HepG2 (cell line): ENCODE data around the gene ATP13A5. TPM values are rescaled to one million over a fixed set of nuclear protein-coding genes. Genes with fewer than 3 reads are reported as not detected.

Experiments
- ATAC-seq: fragments of 200-7000 bp; cut with Tn5 transposase; 3 replicates; pipeline ENCODE4 v1.9.1; 2020; ENCODE audit warnings: mild to moderate bottlenecking, moderate library complexity
- Bru-seq: library from RNA; stranded (reverse); fragments of 400-500 nt; gene quantifications from one replicate; lab custom pipeline; 2021; lab: Mats Ljungman, UMichigan
- BruChase-seq, 2 experiments: library from RNA; stranded (reverse); fragments of 400-500 nt; gene quantifications; one replicate each; lab custom pipeline; 2021; lab: Mats Ljungman, UMichigan
- BruUV-seq: library from RNA; stranded (reverse); fragments of 400-500 nt; replicated peaks from 2 replicates; lab custom pipeline; 2021; lab: Mats Ljungman, UMichigan
- CTCF ChIA-PET: fragments of 300-600 bp; formaldehyde crosslinking; extraction: SDS; loops from one replicate; lab custom pipeline; 2021; ENCODE audit warnings: low total read pairs, inconsistent platforms, low intra/inter-chr PET ratio; lab: Yijun Ruan, JAX
- POLR2A ChIA-PET: fragments of 350-600 bp; sonication (Branson Sonifier 250); formaldehyde crosslinking; loops from one replicate; lab custom pipeline; 2020; ENCODE audit warnings: antibody characterized with exemption, inconsistent platforms; lab: Yijun Ruan, JAX
- DNase-seq: peaks from one replicate; pipeline ENCODE4 v3.0.0-alpha.2; 2015; ENCODE audit warnings: low spot score
- FAIRE-seq: peaks from 3 replicates; lab custom pipeline; 2011; peaks lifted over from hg19 to GRCh38; lab: Jason Lieb, UNC
- H2AFZ ChIP-seq: one replicate; pipeline ENCODE4 v1.6.1; 2011; ENCODE audit warnings: low read length, inconsistent platforms
- H3K27ac ChIP-seq: fragments of 300-600 bp; 3 replicates; pipeline ENCODE4 v1.8.0; 2011; ENCODE audit warnings: mixed run types, mild to moderate bottlenecking, mixed read lengths, low read length, inconsistent platforms; ENCODE audit not compliant: insufficient read depth; ENCODE audit errors: extremely low read length
- H3K27me3 ChIP-seq, 2 experiments: fragments of 200-600 bp in 1 of 2; 2 replicates in 1 of 2; 3 replicates in 1 of 2; pipeline versions ENCODE4 v1.6.0 to v1.8.0; 2011; ENCODE audit warnings: low read length in 2 of 2, mild to moderate bottlenecking in 2 of 2, moderate library complexity in 2 of 2, inconsistent platforms in 1 of 2; ENCODE audit not compliant: insufficient read depth in 2 of 2, control insufficient read depth in 1 of 2
- H3K36me3 ChIP-seq, 2 experiments: fragments of 200-600 bp in 1 of 2; replicated peaks in 1 of 2; 2 replicates in 1 of 2; 3 replicates in 1 of 2; pipeline versions ENCODE4 v1.5.1 to v1.8.0; 2011; ENCODE audit warnings: low read length in 2 of 2, inconsistent platforms in 1 of 2; ENCODE audit not compliant: insufficient read depth in 2 of 2, control insufficient read depth in 1 of 2
- H3K4me1 ChIP-seq: 2 replicates; pipeline ENCODE4 v1.5.1; 2012; ENCODE audit warnings: low read length, inconsistent platforms; ENCODE audit not compliant: insufficient read depth
- H3K4me2 ChIP-seq: 2 replicates; pipeline ENCODE4 v1.6.0; 2011; ENCODE audit warnings: low read depth, low read length, inconsistent platforms
- H3K4me3 ChIP-seq, 3 experiments: fragments of 200-600 bp in 1 of 3; sonication (generic), shearing (Covaris generic) in 1 of 3; replicated peaks in 1 of 3; 2 replicates each; pipeline ENCODE4 v1.5.1; 2011 to 2016; ENCODE audit warnings: low read length in 3 of 3, inconsistent platforms in 2 of 3, low read depth in 2 of 3, mild to moderate bottlenecking in 2 of 3, control low read depth in 1 of 3, mixed read lengths in 1 of 3; ENCODE audit not compliant: insufficient read depth in 1 of 3
- H3K79me2 ChIP-seq: one replicate; pipeline ENCODE4 v1.6.1; 2011; ENCODE audit warnings: low read length, inconsistent platforms; ENCODE audit not compliant: insufficient read depth
- H3K9ac ChIP-seq: 2 replicates; pipeline ENCODE4 v1.6.0; 2011; ENCODE audit warnings: mild to moderate bottlenecking, low read depth, low read length, inconsistent platforms; ENCODE audit not compliant: insufficient read depth
- H3K9me3 ChIP-seq: 2 replicates; pipeline ENCODE4 v1.5.1; 2012; ENCODE audit warnings: mild to moderate bottlenecking, low read length
- H4K20me1 ChIP-seq: 2 replicates; pipeline ENCODE4 v1.6.0; 2011; ENCODE audit warnings: inconsistent platforms, mild to moderate bottlenecking, low read length, moderate library complexity; ENCODE audit not compliant: insufficient read depth
- DZIP1 ChIP-seq: sonication (generic); formaldehyde crosslinking; IDR thresholded peaks from 2 replicates; pipeline ENCODE4 v1.5.0; 2020; ENCODE audit warnings: mild to moderate bottlenecking, missing genetic modification reagents
- NFATC3 ChIP-seq: sonication (generic); formaldehyde crosslinking; IDR thresholded peaks from 2 replicates; pipeline ENCODE4 v1.5.1; 2020; ENCODE audit warnings: mild to moderate bottlenecking, missing genetic modification reagents
- PLRG1 ChIP-seq: fragments of 450-650 bp; conservative IDR thresholded peaks from 2 replicates; pipeline ENCODE4 v1.6.1; 2016
- RERE ChIP-seq: IDR thresholded peaks from 2 replicates; pipeline ENCODE4 v1.6.1; 2016; ENCODE audit warnings: low read depth, missing genetic modification reagents, missing compliant biosample characterization
- ZNF34 ChIP-seq: sonication (generic); formaldehyde crosslinking; IDR thresholded peaks from 2 replicates; pipeline ENCODE4 v1.4.0; 2020; ENCODE audit warnings: mild to moderate bottlenecking, missing genetic modification reagents, borderline replicate concordance
- ZNF354B ChIP-seq: sonication (generic); formaldehyde crosslinking; IDR thresholded peaks from 2 replicates; pipeline ENCODE4 v1.8.0; 2022; ENCODE audit warnings: mild to moderate bottlenecking, missing genetic modification reagents
- ZNF597 ChIP-seq: sonication (generic); formaldehyde crosslinking; IDR thresholded peaks from 2 replicates; pipeline ENCODE4 v1.5.0; 2020; ENCODE audit warnings: missing genetic modification reagents
- ZNF678 ChIP-seq: sonication (generic); formaldehyde crosslinking; IDR thresholded peaks from 2 replicates; pipeline ENCODE4 v1.4.0; 2020; ENCODE audit warnings: mild to moderate bottlenecking, missing genetic modification reagents
- ZNF773 ChIP-seq: sonication (generic); formaldehyde crosslinking; IDR thresholded peaks from 2 replicates; pipeline ENCODE4 v1.4.0; 2020; ENCODE audit warnings: missing genetic modification reagents, borderline replicate concordance
- ZNF788 ChIP-seq: sonication (generic); formaldehyde crosslinking; IDR thresholded peaks from 2 replicates; pipeline ENCODE4 v1.5.0; 2020; ENCODE audit warnings: mild to moderate bottlenecking, missing genetic modification reagents, borderline replicate concordance
- ZSCAN22 ChIP-seq: sonication (generic); formaldehyde crosslinking; IDR thresholded peaks from 2 replicates; pipeline ENCODE4 v1.4.0; 2020; ENCODE audit warnings: mild to moderate bottlenecking, missing genetic modification reagents
- WGBS: methylation state at CpG from one replicate; pipeline ENCODE4 v1.1.6; 2017; ENCODE audit warnings: low lambda C conversion rate; 5-methylcytosine and 5-hydroxymethylcytosine counted together
- in situ Hi-C: cut with HindIII; loops from 2 replicates; pipeline ENCODE4 v1.10.0; 2017; ENCODE audit warnings: low pct_unique_long_range_greater_than_20kb; ENCODE audit not compliant: extremely low pct_ligation_motif_present
- intact Hi-C: fragments of 100-400 bp; cut with micrococcal nuclease; formaldehyde crosslinking; loops from one replicate; pipeline ENCODE4 v1.10.0; 2022; ENCODE audit not compliant: unreplicated experiment
- long read RNA-seq, 2 experiments: library from RNA in 1 of 2; library from polyadenylated mRNA in 1 of 2; stranded (forward) in 1 of 2; unstranded in 1 of 2; transcript quantifications; one replicate each; pipeline ENCODE4 v2.0.0, GENCODE V29; 2019 to 2022
- polyA minus RNA-seq, 3 experiments: library from RNA; depleted of rRNA, polyadenylated mRNA; stranded (reverse); fragments of >200 nt; gene quantifications; 2 replicates each; pipeline ENCODE4 v1.2.3, GENCODE V29; 2011; ENCODE audit warnings: low replicate concordance in 1 of 3
- polyA plus RNA-seq, 8 experiments: library from polyadenylated mRNA; depleted of rRNA in 3 of 8; stranded (reverse) in 7 of 8; unstranded in 1 of 8; fragments of >200 nt; fragmentation: Illumina TruSeq in 4 of 8; extraction: Trizol in 4 of 8; gene quantifications; 2 replicates each; pipeline versions ENCODE4 v1.2.1 to v1.2.3, GENCODE V29; 2011 to 2016; ENCODE audit warnings: low read depth in 4 of 8, missing spikeins in 1 of 8, mixed read lengths in 1 of 8; ENCODE audit not compliant: insufficient read depth in 1 of 8
- total RNA-seq, 5 experiments: library from RNA; depleted of rRNA; stranded (reverse); fragments of >200 nt; fragmentation: Illumina TruSeq; extraction: Trizol; gene quantifications; 2 replicates each; pipeline ENCODE4 v1.2.3, GENCODE V29; 2016; ENCODE audit warnings: low read depth in 1 of 5

Gene ATP13A5
- total RNA-seq (2016; rRNA removed; fragmentation: Illumina TruSeq; extraction: Trizol): not detected in 2 replicates
- total RNA-seq (2016; cell fraction: cytosol; rRNA removed; fragmentation: Illumina TruSeq; extraction: Trizol; ENCODE audit: low read depth): not detected in 2 replicates
- total RNA-seq (2016; cell fraction: insoluble cytoplasmic fraction; rRNA removed; fragmentation: Illumina TruSeq; extraction: Trizol): not detected in 2 replicates
- not detected in 2 replicates for total RNA-seq (2016; cell fraction: membrane; rRNA removed; fragmentation: Illumina TruSeq; extraction: Trizol)
- total RNA-seq (2016; cell fraction: nucleus; rRNA removed; fragmentation: Illumina TruSeq; extraction: Trizol): not detected in 2 replicates
- polyA plus RNA-seq (2011; rRNA removed): not detected in 2 replicates
- polyA plus RNA-seq (2011; cell fraction: cytosol; rRNA removed): not detected in 2 replicates
- not detected in 2 replicates for polyA plus RNA-seq (2011; cell fraction: nucleus; rRNA removed)
- polyA plus RNA-seq (2012): not detected in 2 replicates
- polyA plus RNA-seq (2016; cell fraction: cytosol; fragmentation: Illumina TruSeq; extraction: Trizol; ENCODE audit: low read depth): not detected in 2 replicates
- not detected in 2 replicates for polyA plus RNA-seq (2016; cell fraction: insoluble cytoplasmic fraction; fragmentation: Illumina TruSeq; extraction: Trizol; ENCODE audit: low read depth)
- polyA plus RNA-seq (2016; cell fraction: membrane; fragmentation: Illumina TruSeq; extraction: Trizol; ENCODE audit: low read depth): not detected in 2 replicates
- not detected in 2 replicates for polyA plus RNA-seq (2016; cell fraction: nucleus; fragmentation: Illumina TruSeq; extraction: Trizol; ENCODE audit: insufficient read depth, low read depth)
- polyA minus RNA-seq (2011; rRNA and poly(A)+ RNA removed; ENCODE audit: low replicate concordance): not detected in 2 replicates
- not detected in 2 replicates for polyA minus RNA-seq (2011; cell fraction: cytosol; rRNA and poly(A)+ RNA removed)
- not detected in 2 replicates for polyA minus RNA-seq (2011; cell fraction: nucleus; rRNA and poly(A)+ RNA removed)
- percentile 2 among the genes with signal in this experiment for Bru-seq, nascent RNA
- percentile 1 among the genes with signal in this experiment for BruChase-seq, experiment 1, labeled RNA remaining after a 6-hour chase
- BruChase-seq, experiment 2, labeled RNA remaining after a 2-hour chase: not detected
- long read RNA-seq, experiment 1: 0 reads
- long read RNA-seq, experiment 2: 0 reads

- BruUV-seq: no TSS peak
- H4K20me1 ChIP-seq: no peaks in the 10 kb centered on the region
- no peak within 1 kb of the TSS for H3K4me3 ChIP-seq
- intact Hi-C loops: no loop called here
- in situ Hi-C loops: no loop called here
- no peak within 1 kb of the TSS for H3K4me2 ChIP-seq
- no peak within 1 kb of the TSS for H3K27ac ChIP-seq
- no peak for ATAC-seq
- no peak for FAIRE-seq
- no peaks in the 10 kb centered on the region for H3K4me1 ChIP-seq
- CTCF ChIA-PET: no interaction called here
- H3K27me3 ChIP-seq: no peaks in the 10 kb centered on the region
- POLR2A ChIA-PET: no interaction called here
- H3K9ac ChIP-seq: no peak within 1 kb of the TSS
- no peak for DNase-seq
- under 1% methylated on average over 6 of the region's 6 CpGs for WGBS
- H3K9me3 ChIP-seq: no peaks in the 10 kb centered on the region
- no peak within 1 kb of the TSS for H2AFZ ChIP-seq
- H3K36me3 ChIP-seq: no peaks in the 10 kb centered on the region
- H3K79me2 ChIP-seq: no peaks in the 10 kb centered on the region
- TF ChIP-seq PLRG1 (no peak), ZNF34 (no peak), ZNF354B (CRISPR knock-in tag) (no peak), ZSCAN22 (CRISPR knock-in tag) (no peak), DZIP1 (CRISPR knock-in tag) (no peak), RERE (CRISPR knock-in tag) (no peak), ZNF597 (no peak), ZNF788 (CRISPR knock-in tag) (no peak), NFATC3 (CRISPR knock-in tag) (no peak), ZNF773 (no peak), ZNF678 (CRISPR knock-in tag) (no peak)
Measured at GRCh38 chr3:193378706-193379105, at the start of gene ATP13A5. Gene ATP13A5, minus strand, starts transcription at chr3:193378753. Its CDS starts 28 bp downstream, at chr3:193378725.
